ENCODE data around the gene VN1R5.
A peak's percentile ranks its signal among the peaks of the same experiment; 100 is the strongest.

VN1R5 gene

GRCh38 chr1:247293047-247293446, 37.2 kb downstream of the VN1R5 start:
- no peaks in the 10 kb centered on the region for H3K9me3 ChIP-seq (ENCODE audit: control insufficient read depth, insufficient read depth, low read length)
- H3K27ac ChIP-seq (ENCODE audit: low read depth, low read length) = no peak overlapping the region
- no peaks in the 10 kb centered on the region for H3K27me3 ChIP-seq (ENCODE audit: control insufficient read depth, insufficient read depth, low read length)
- no peak overlapping the region; the same call in 1 of the 2 replicates for H3K4me3 ChIP-seq (ENCODE audit: low read depth, low read length)
- H3K9ac ChIP-seq (ENCODE audit: low read depth, low read length) = no peak overlapping the region
- H3K4me1 ChIP-seq (ENCODE audit: control insufficient read depth, insufficient read depth, low read length) = peaks cover 61% of the 10 kb centered on the region
- H3K36me3 ChIP-seq (ENCODE audit: control insufficient read depth, insufficient read depth, low read length) = 0 out of 2 replicates have a peak, but pooled peaks cover 6% of the 10 kb centered on the region

GRCh38 chr1:247294282-247294681, 38.4 kb downstream of the VN1R5 start:
- H3K36me3 ChIP-seq (ENCODE audit: control insufficient read depth, insufficient read depth, low read length) = peaks cover 11% of the 10 kb centered on the region; the same call in 1 of the 2 replicates
- H3K27me3 ChIP-seq (ENCODE audit: control insufficient read depth, insufficient read depth, low read length) = no peaks in the 10 kb centered on the region
- no peak overlapping the region for H3K4me3 ChIP-seq (ENCODE audit: low read depth, low read length)
- peak overlapping the region; percentile 76 for H3K27ac ChIP-seq (ENCODE audit: low read depth, low read length)
- no peak overlapping the region for H3K9ac ChIP-seq (ENCODE audit: low read depth, low read length)
- no peaks in the 10 kb centered on the region for H3K9me3 ChIP-seq (ENCODE audit: control insufficient read depth, insufficient read depth, low read length)
- H3K4me1 ChIP-seq (ENCODE audit: control insufficient read depth, insufficient read depth, low read length) = peaks cover 68% of the 10 kb centered on the region

- H3K4me1 ChIP-seq (ENCODE audit: control insufficient read depth, insufficient read depth, low read length) = peaks cover 75% of the 10 kb centered on the region
- peaks cover 21% of the 10 kb centered on the region for H3K36me3 ChIP-seq (ENCODE audit: control insufficient read depth, insufficient read depth, low read length)
- no peak overlapping the region for H3K9ac ChIP-seq (ENCODE audit: low read depth, low read length)
- H3K27me3 ChIP-seq (ENCODE audit: control insufficient read depth, insufficient read depth, low read length) = no peaks in the 10 kb centered on the region
- H3K9me3 ChIP-seq (ENCODE audit: control insufficient read depth, insufficient read depth, low read length) = no peaks in the 10 kb centered on the region
- H3K27ac ChIP-seq (ENCODE audit: low read depth, low read length) = peak overlapping the region; percentile 76
- no peak overlapping the region for H3K4me3 ChIP-seq (ENCODE audit: low read depth, low read length)
These were observed 39.4 kb downstream of the VN1R5 start for GRCh38 chr1:247295274-247295684.

- no peak overlapping the region for H3K4me3 ChIP-seq (ENCODE audit: low read depth, low read length)
- H3K27me3 ChIP-seq (ENCODE audit: control insufficient read depth, insufficient read depth, low read length) = no peaks in the 10 kb centered on the region
- H3K4me1 ChIP-seq (ENCODE audit: control insufficient read depth, insufficient read depth, low read length) = peaks cover 75% of the 10 kb centered on the region
- H3K9me3 ChIP-seq (ENCODE audit: control insufficient read depth, insufficient read depth, low read length) = no peaks in the 10 kb centered on the region
- peak overlapping the region; percentile 76 for H3K27ac ChIP-seq (ENCODE audit: low read depth, low read length)
- H3K36me3 ChIP-seq (ENCODE audit: control insufficient read depth, insufficient read depth, low read length) = peaks cover 26% of the 10 kb centered on the region
- no peak overlapping the region for H3K9ac ChIP-seq (ENCODE audit: low read depth, low read length)
These were observed 39.9 kb downstream of the VN1R5 start for GRCh38 chr1:247295746-247296145.

- no peaks in the 10 kb centered on the region for H3K9me3 ChIP-seq (ENCODE audit: control insufficient read depth, insufficient read depth, low read length)
- H3K27me3 ChIP-seq (ENCODE audit: control insufficient read depth, insufficient read depth, low read length) = no peaks in the 10 kb centered on the region
- H3K27ac ChIP-seq (ENCODE audit: low read depth, low read length) = no peak overlapping the region
- H3K4me3 ChIP-seq (ENCODE audit: low read depth, low read length) = no peak overlapping the region
- H3K4me1 ChIP-seq (ENCODE audit: control insufficient read depth, insufficient read depth, low read length) = peaks cover 74% of the 10 kb centered on the region
- peaks cover 35% of the 10 kb centered on the region for H3K36me3 ChIP-seq (ENCODE audit: control insufficient read depth, insufficient read depth, low read length)
- H3K9ac ChIP-seq (ENCODE audit: low read depth, low read length) = no peak overlapping the region
These were observed 40.8 kb downstream of the VN1R5 start for GRCh38 chr1:247296599-247297180.

GRCh38 chr1:247297263-247298123, 41.6 kb downstream of the VN1R5 start:
- no peaks in the 10 kb centered on the region for H3K27me3 ChIP-seq (ENCODE audit: control insufficient read depth, insufficient read depth, low read length)
- H3K36me3 ChIP-seq (ENCODE audit: control insufficient read depth, insufficient read depth, low read length) = peaks cover 43% of the 10 kb centered on the region
- no peaks in the 10 kb centered on the region for H3K9me3 ChIP-seq (ENCODE audit: control insufficient read depth, insufficient read depth, low read length)
- H3K27ac ChIP-seq (ENCODE audit: low read depth, low read length) = peak overlapping the region; percentile 39
- H3K4me1 ChIP-seq (ENCODE audit: control insufficient read depth, insufficient read depth, low read length) = peaks cover 66% of the 10 kb centered on the region
- H3K9ac ChIP-seq (ENCODE audit: low read depth, low read length) = no peak overlapping the region
- H3K4me3 ChIP-seq (ENCODE audit: low read depth, low read length) = no peak overlapping the region

- Histone ChIP-seq H3K9me3 (ENCODE audit: control insufficient read depth, insufficient read depth, low read length) (no peaks in the 10 kb centered on the region), H3K9ac (ENCODE audit: low read depth, low read length) (no peak overlapping the region), H3K27ac (ENCODE audit: low read depth, low read length) (no peak overlapping the region), H3K27me3 (ENCODE audit: control insufficient read depth, insufficient read depth, low read length) (no peaks in the 10 kb centered on the region), H3K4me3 (ENCODE audit: low read depth, low read length) (no peak overlapping the region), H3K36me3 (ENCODE audit: control insufficient read depth, insufficient read depth, low read length) (peaks cover 49% of the 10 kb centered on the region), H3K4me1 (ENCODE audit: control insufficient read depth, insufficient read depth, low read length) (peaks cover 60% of the 10 kb centered on the region)
These were observed 42.2 kb downstream of the VN1R5 start for GRCh38 chr1:247298124-247298481.

GRCh38 chr1:247298701-247299100, 42.8 kb downstream of the VN1R5 start:
- Histone ChIP-seq H3K9me3 (ENCODE audit: control insufficient read depth, insufficient read depth, low read length) (no peaks in the 10 kb centered on the region), H3K4me1 (ENCODE audit: control insufficient read depth, insufficient read depth, low read length) (peaks cover 56% of the 10 kb centered on the region), H3K36me3 (ENCODE audit: control insufficient read depth, insufficient read depth, low read length) (peaks cover 55% of the 10 kb centered on the region), H3K27me3 (ENCODE audit: control insufficient read depth, insufficient read depth, low read length) (no peaks in the 10 kb centered on the region), H3K4me3 (ENCODE audit: low read depth, low read length) (no peak overlapping the region), H3K27ac (ENCODE audit: low read depth, low read length) (peak overlapping the region; percentile 9), H3K9ac (ENCODE audit: low read depth, low read length) (no peak overlapping the region)

GRCh38 chr1:247299723-247300381, 44.0 kb downstream of the VN1R5 start:
- Histone ChIP-seq H3K27me3 (ENCODE audit: control insufficient read depth, insufficient read depth, low read length) (no peaks in the 10 kb centered on the region), H3K4me1 (ENCODE audit: control insufficient read depth, insufficient read depth, low read length) (peaks cover 45% of the 10 kb centered on the region), H3K36me3 (ENCODE audit: control insufficient read depth, insufficient read depth, low read length) (peaks cover 66% of the 10 kb centered on the region), H3K27ac (ENCODE audit: low read depth, low read length) (no peak overlapping the region), H3K9ac (ENCODE audit: low read depth, low read length) (no peak overlapping the region), H3K9me3 (ENCODE audit: control insufficient read depth, insufficient read depth, low read length) (no peaks in the 10 kb centered on the region), H3K4me3 (ENCODE audit: low read depth, low read length) (no peak overlapping the region)

- Histone ChIP-seq H3K27me3 (ENCODE audit: control insufficient read depth, insufficient read depth, low read length) (no peaks in the 10 kb centered on the region), H3K27ac (ENCODE audit: low read depth, low read length) (no peak overlapping the region), H3K9ac (ENCODE audit: low read depth, low read length) (no peak overlapping the region), H3K4me1 (ENCODE audit: control insufficient read depth, insufficient read depth, low read length) (peaks cover 37% of the 10 kb centered on the region), H3K36me3 (ENCODE audit: control insufficient read depth, insufficient read depth, low read length) (peaks cover 74% of the 10 kb centered on the region), H3K9me3 (ENCODE audit: control insufficient read depth, insufficient read depth, low read length) (no peaks in the 10 kb centered on the region), H3K4me3 (ENCODE audit: low read depth, low read length) (no peak overlapping the region)
These were observed 44.8 kb downstream of the VN1R5 start for GRCh38 chr1:247300491-247301175.
